K562 (cell line): ENCODE data around the gene LRP1B. TPM values are rescaled to one million over a fixed set of nuclear protein-coding genes. Genes with fewer than 3 reads are reported as not detected.

Experiments used
- ATAC-seq: fragments of 200-7000 bp; cut with Tn5 transposase; 3 replicates; pipeline ENCODE4 v1.9.1; 2020; ENCODE audit warnings: moderate library complexity
- BruUV-seq: library from RNA; stranded (reverse); fragments of 400-500 nt; replicated peaks from 2 replicates; lab custom pipeline; 2021; lab: Mats Ljungman, UMichigan
- CTCF ChIA-PET: fragments of 300-600 bp; formaldehyde crosslinking; extraction: SDS; loops from one replicate; lab custom pipeline; 2021; ENCODE audit warnings: low intra/inter-chr PET ratio; lab: Yijun Ruan, JAX
- POLR2A ChIA-PET: fragments of 300-600, 350-650 bp; sonication (Branson Sonifier 250); formaldehyde crosslinking; extraction: SDS; loops from one replicate; lab custom pipeline; 2021; ENCODE audit warnings: antibody characterized with exemption, inconsistent platforms; lab: Yijun Ruan, JAX
- DNase-seq, 4 experiments: peaks; one replicate each; pipeline versions ENCODE4 v3.0.0 to v3.0.0-alpha.2; 2011 to 2018; ENCODE audit warnings: low spot score in 3 of 4, mixed read lengths in 3 of 4; ENCODE audit errors: extremely low read depth in 1 of 4
- FAIRE-seq: peaks from 2 replicates; lab custom pipeline; 2011; peaks lifted over from hg19 to GRCh38; lab: Jason Lieb, UNC
- H2AFZ ChIP-seq: 2 replicates; pipeline ENCODE4 v1.6.0; 2011; ENCODE audit warnings: low read depth, low read length, control low read depth, inconsistent platforms
- H3K27ac ChIP-seq: fragments of 200-600 bp; 3 replicates; pipeline ENCODE4 v1.8.0; 2011; ENCODE audit warnings: low read depth, mild to moderate bottlenecking, control low read depth, inconsistent platforms, low read length, moderate library complexity, mixed read lengths; ENCODE audit errors: extremely low read depth
- H3K27me3 ChIP-seq, 2 experiments: fragments of 300-600 bp in 1 of 2; 2 replicates in 1 of 2; 3 replicates in 1 of 2; pipeline versions ENCODE4 v1.6.0 to v1.8.0; 2011; ENCODE audit warnings: inconsistent platforms in 2 of 2, low read length in 2 of 2, mild to moderate bottlenecking in 1 of 2, mixed read lengths in 1 of 2, moderate library complexity in 1 of 2; ENCODE audit not compliant: control insufficient read depth in 2 of 2, insufficient read depth in 2 of 2
- H3K36me3 ChIP-seq: fragments of 300-600 bp; 3 replicates; pipeline ENCODE4 v1.8.0; 2011; ENCODE audit warnings: mild to moderate bottlenecking, low read length, inconsistent platforms; ENCODE audit not compliant: control insufficient read depth, insufficient read depth
- H3K4me1 ChIP-seq, 2 experiments: fragments of 200-600 bp in 1 of 2; replicated peaks in 1 of 2; 2 replicates in 1 of 2; 3 replicates in 1 of 2; pipeline versions ENCODE4 v1.5.1 to v1.8.0; 2011; ENCODE audit warnings: inconsistent platforms in 2 of 2, low read length in 2 of 2, mild to moderate bottlenecking in 1 of 2, mixed read lengths in 1 of 2, moderate library complexity in 1 of 2; ENCODE audit not compliant: control insufficient read depth in 2 of 2, insufficient read depth in 2 of 2
- H3K4me2 ChIP-seq: 2 replicates; pipeline ENCODE4 v1.6.1; 2011; ENCODE audit warnings: low read length, control low read depth, inconsistent platforms, mixed read lengths; ENCODE audit not compliant: insufficient read depth
- H3K4me3 ChIP-seq: fragments of 200-600 bp; sonication (generic), shearing (Covaris generic); 2 replicates; pipeline ENCODE4 v1.5.1; 2016; ENCODE audit warnings: control low read depth, inconsistent platforms
- H3K79me2 ChIP-seq: fragments of 200-600 bp; 3 replicates; pipeline ENCODE4 v1.8.0; 2011; ENCODE audit warnings: low read length, inconsistent platforms; ENCODE audit not compliant: control insufficient read depth, insufficient read depth
- H3K9ac ChIP-seq, 2 experiments: 2 replicates each; pipeline versions ENCODE4 v1.6.0 to v1.6.1; 2011; ENCODE audit warnings: low read depth in 2 of 2, low read length in 2 of 2, control low read depth in 1 of 2, inconsistent platforms in 1 of 2, mild to moderate bottlenecking in 1 of 2, mixed read lengths in 1 of 2; ENCODE audit not compliant: insufficient read depth in 1 of 2
- H3K9me1 ChIP-seq: one replicate; pipeline ENCODE4 v1.6.0; 2011; ENCODE audit warnings: inconsistent platforms, mild to moderate bottlenecking, low read length, moderate library complexity; ENCODE audit not compliant: control insufficient read depth, insufficient read depth
- H3K9me3 ChIP-seq: replicated peaks from 2 replicates; pipeline ENCODE4 v1.5.1; 2011; ENCODE audit warnings: low read depth, low read length, inconsistent platforms; ENCODE audit not compliant: control insufficient read depth, insufficient read depth
- H4K20me1 ChIP-seq: replicated peaks from 2 replicates; pipeline ENCODE4 v1.6.1; 2011; ENCODE audit warnings: low read length, inconsistent platforms, mixed read lengths; ENCODE audit not compliant: control insufficient read depth, insufficient read depth
- CBX3 ChIP-seq, 2 experiments: IDR thresholded peaks; 1 replicate in 1 of 2; 2 replicates in 1 of 2; pipeline ENCODE4 v1.6.1; 2012; ENCODE audit warnings: inconsistent platforms in 2 of 2, low read length in 2 of 2, borderline replicate concordance in 1 of 2, control low read depth in 1 of 2
- FOXJ2 ChIP-seq: fragments of 200-800 bp; sonication (Bioruptor generic); IDR thresholded peaks from 2 replicates; pipeline ENCODE4 v1.6.1; 2016; ENCODE audit warnings: missing genetic modification characterization, missing compliant biosample characterization
- HMGN3 ChIP-seq: IDR thresholded peaks from 2 replicates; pipeline ENCODE4 v1.6.1; 2011; ENCODE audit warnings: borderline replicate concordance, low read depth, mild to moderate bottlenecking, mixed read lengths, low read length; ENCODE audit not compliant: insufficient read length; ENCODE audit errors: extremely low read depth
- NR2C1 ChIP-seq, 2 experiments: fragments of 450-650 bp; IDR thresholded peaks; 2 replicates each; pipeline ENCODE4 v1.6.1; 2017; ENCODE audit warnings: mild to moderate bottlenecking in 2 of 2, antibody characterized with exemption in 1 of 2, inconsistent platforms in 1 of 2, missing compliant biosample characterization in 1 of 2, missing genetic modification characterization in 1 of 2
- POLR2H ChIP-seq: IDR thresholded peaks from 2 replicates; pipeline ENCODE4 v1.6.1; 2016; ENCODE audit warnings: missing genetic modification characterization, low read depth, mild to moderate bottlenecking, control low read depth, missing compliant biosample characterization, moderate library complexity
- ZBTB49 ChIP-seq: sonication (generic); formaldehyde crosslinking; IDR thresholded peaks from 2 replicates; pipeline ENCODE4 v1.8.0; 2022; ENCODE audit warnings: missing genetic modification reagents, mild to moderate bottlenecking, borderline replicate concordance
- ZBTB9 ChIP-seq: fragments of 450-650 bp; formaldehyde crosslinking; IDR thresholded peaks from 2 replicates; pipeline ENCODE4 v1.4.0; 2020; ENCODE audit warnings: mild to moderate bottlenecking, moderate library complexity
- ZKSCAN8 ChIP-seq: fragments of 200-800 bp; sonication (Bioruptor generic); IDR thresholded peaks from 2 replicates; pipeline ENCODE4 v1.6.1; 2016; ENCODE audit warnings: missing genetic modification characterization, missing compliant biosample characterization
- ZNF197 ChIP-seq: fragments of 200-800 bp; sonication (Bioruptor generic); IDR thresholded peaks from 2 replicates; pipeline ENCODE4 v1.6.1; 2016; ENCODE audit warnings: low read depth, missing genetic modification characterization, missing compliant biosample characterization
- ZNF282 ChIP-seq: sonication (generic); formaldehyde crosslinking; IDR thresholded peaks from 2 replicates; pipeline ENCODE4 v1.8.1; 2023; ENCODE audit warnings: missing genetic modification reagents
- ZNF449 ChIP-seq: fragments of 250-450 bp; sonication (Bioruptor Pico); IDR thresholded peaks from 2 replicates; pipeline ENCODE4 v1.8.0; 2022; ENCODE audit warnings: moderate library complexity, mild to moderate bottlenecking, inconsistent platforms
- in situ Hi-C: fragments of 300-500 bp; cut with MboI; formaldehyde crosslinking; loops from 4 replicates; pipeline ENCODE4 v1.15.0; 2018; ENCODE audit warnings: inconsistent platforms, mixed read lengths
- intact Hi-C: fragments of 100-400 bp; cut with micrococcal nuclease; formaldehyde crosslinking; loops from 2 replicates; pipeline ENCODE4 v1.14.2; 2022
- polyA plus RNA-seq, 8 experiments: library from polyadenylated mRNA; depleted of rRNA in 4 of 8; stranded (reverse) in 5 of 8; unstranded in 3 of 8; fragments of >200 nt; fragmentation: Nextera tagmentation in 2 of 8; fragmentation: Illumina TruSeq in 1 of 8; extraction: Ambion mirVana in 2 of 8; extraction: Trizol in 1 of 8; gene quantifications; 2 replicates each; pipeline versions ENCODE4 v1.2.1 to v1.2.3, GENCODE V29; 2011 to 2014; ENCODE audit warnings: inconsistent platforms in 1 of 8, missing spikeins in 1 of 8
- total RNA-seq, 7 experiments: library from RNA; depleted of rRNA in 6 of 7; stranded (reverse); fragments of >200 nt in 6 of 7; fragmentation: Illumina TruSeq in 2 of 7; extraction: Trizol in 2 of 7; gene quantifications; 2 replicates each; pipeline versions ENCODE4 v1.2.1 to v1.2.3, GENCODE V29; 2011 to 2021; ENCODE audit warnings: low replicate concordance in 1 of 7

Gene LRP1B
- total and polyA plus RNA-seq, 9 of the 15 experiments (the other 6 are each of a cell fraction or from before 2014, with no cell fraction given), result not detected

- Histone ChIP-seq H3K9me3 (no peaks in the 10 kb centered on the region), H4K20me1 (no peaks in the 10 kb centered on the region), H3K79me2 (no peaks in the 10 kb centered on the region)
- in situ Hi-C loops, result no loop called here
- ATAC-seq (no peak), FAIRE-seq (no peak)
- TF ChIP-seq CBX3 (IDR thresholded peaks at IDR 0.05; ENCODE audit: borderline replicate concordance in 1 of 2, low read length in 2 of 2) (no peak), ZNF197 (no peak), ZKSCAN8 (no peak), HMGN3 (no peak), ZNF282 (CRISPR knock-in tag) (no peak), NR2C1 (IDR thresholded peaks at IDR 0.05) (no peak), NR2C1 (tag; IDR thresholded peaks at IDR 0.05) (no peak), FOXJ2 (no peak), ZNF449 (CRISPR knock-in tag) (no peak), POLR2H (tag) (no peak), ZBTB49 (no peak), ZBTB9 (CRISPR knock-in tag) (no peak)
- TF ChIP-seq, all 486 proteins: peak for 0
- intact Hi-C loops, result no loop called here
- no peak for DNase-seq
- ChIA-PET CTCF (no interaction called here), POLR2A (no interaction called here)
- Histone ChIP-seq H3K27me3 (no peaks in the 10 kb centered on the region), H3K4me3 (no peak overlapping the region), H3K9me1 (no peaks in the 10 kb centered on the region), H3K36me3 (no peaks in the 10 kb centered on the region), H3K4me1 (no peaks in the 10 kb centered on the region), H3K9ac (no peak overlapping the region), H2AFZ (no peak overlapping the region), H3K4me2 (no peak overlapping the region), H3K27ac (no peak overlapping the region)
- BruUV-seq, result no TSS peak
These were observed 171.8 kb downstream of the LRP1B start for GRCh38 chr2:141959016-141959415.
